NT2/D1 (cell line): ENCODE results near the gene SLC39A5.
"Not testable (repeated sequence)": the region's sequence is repeated elsewhere in the genome, so short reads cannot be mapped to it uniquely, and the experiment has no call there.

Experiments used
- DNase-seq: peaks from one replicate; pipeline ENCODE4 v3.0.0-alpha.2; 2011; ENCODE audit warnings: low read depth, low spot score
- H3K27me3 ChIP-seq: 2 replicates; pipeline ENCODE4 v1.6.0; 2011; ENCODE audit warnings: mild to moderate bottlenecking; ENCODE audit not compliant: insufficient read length, insufficient read depth
- H3K36me3 ChIP-seq: 2 replicates; pipeline ENCODE4 v1.6.1; 2011; ENCODE audit warnings: mild to moderate bottlenecking, low read length, mixed read lengths; ENCODE audit not compliant: insufficient read depth, insufficient read length
- H3K4me1 ChIP-seq: 2 replicates; pipeline ENCODE4 v1.5.1; 2011; ENCODE audit not compliant: insufficient read depth, insufficient read length
- H3K4me3 ChIP-seq: 2 replicates; pipeline ENCODE4 v1.5.1; 2011; ENCODE audit warnings: low read depth; ENCODE audit not compliant: insufficient read length
- H3K9ac ChIP-seq: 2 replicates; pipeline ENCODE4 v1.6.0; 2011; ENCODE audit warnings: low read depth; ENCODE audit not compliant: insufficient read length
- H3K9me3 ChIP-seq: 2 replicates; pipeline ENCODE4 v1.5.1; 2011; ENCODE audit warnings: mild to moderate bottlenecking, low read length; ENCODE audit not compliant: insufficient read depth
- SUZ12 ChIP-seq: IDR thresholded peaks from 2 replicates; pipeline ENCODE4 v1.6.1; 2011; ENCODE audit not compliant: insufficient read length, insufficient read depth; ENCODE audit errors: extremely low read depth
- YY1 ChIP-seq: IDR thresholded peaks from 2 replicates; pipeline ENCODE4 v1.6.1; 2011; ENCODE audit not compliant: insufficient read length, insufficient read depth
- ZNF274 ChIP-seq: IDR thresholded peaks from 2 replicates; pipeline ENCODE4 v1.6.1; 2011; ENCODE audit warnings: mild to moderate bottlenecking, low read depth, low read length

Gene SLC39A5

GRCh38 chr12:56192582-56192981 is 37.3 kb upstream of the SLC39A5 start:
- Histone ChIP-seq H3K4me3 (no peak overlapping the region), H3K9ac (no peak overlapping the region), H3K9me3 (no peaks in the 10 kb centered on the region), H3K27me3 (no peaks in the 10 kb centered on the region), H3K4me1 (no peaks in the 10 kb centered on the region), H3K36me3 (no peaks in the 10 kb centered on the region)
- TF ChIP-seq SUZ12: no peak
- TF ChIP-seq ZNF274: no peak
- no peak for TF ChIP-seq YY1
- DNase-seq: no peak

- Histone ChIP-seq H3K4me3 (no peak overlapping the region), H3K27me3 (no peaks in the 10 kb centered on the region), H3K4me1 (no peaks in the 10 kb centered on the region), H3K9me3 (no peaks in the 10 kb centered on the region), H3K9ac (no peak overlapping the region), H3K36me3 (no peaks in the 10 kb centered on the region)
- TF ChIP-seq YY1 (peak; percentile 57), ZNF274 (no peak), SUZ12 (no peak)
- DNase-seq: peak; percentile 87
Measured at GRCh38 chr12:56193025-56193578, 36.7 kb upstream of the SLC39A5 start.

- H3K4me1 ChIP-seq, H3K9me3 ChIP-seq, H3K27me3 ChIP-seq, H3K4me3 ChIP-seq, DNase-seq, H3K9ac ChIP-seq, H3K36me3 ChIP-seq: not testable (repeated sequence)
Measured at GRCh38 chr12:56196818-56197550, 32.9 kb upstream of the SLC39A5 start.

- H3K9ac ChIP-seq: no peak overlapping the region
- H3K4me3 ChIP-seq: no peak overlapping the region
- peaks cover 4% of the 10 kb centered on the region for H3K4me1 ChIP-seq
- H3K36me3 ChIP-seq: no peaks in the 10 kb centered on the region
- no peaks in the 10 kb centered on the region for H3K27me3 ChIP-seq
- TF ChIP-seq YY1 (no peak), ZNF274 (no peak), SUZ12 (no peak)
- no peaks in the 10 kb centered on the region for H3K9me3 ChIP-seq
- DNase-seq: no peak
Measured at GRCh38 chr12:56197921-56198635, 31.8 kb upstream of the SLC39A5 start.

- Histone ChIP-seq H3K36me3 (no peaks in the 10 kb centered on the region), H3K9ac (no peak overlapping the region), H3K9me3 (no peaks in the 10 kb centered on the region), H3K4me3 (no peak overlapping the region), H3K27me3 (no peaks in the 10 kb centered on the region), H3K4me1 (peaks cover 4% of the 10 kb centered on the region)
- no peak for DNase-seq
- no peak for TF ChIP-seq ZNF274
- no peak for TF ChIP-seq SUZ12
- TF ChIP-seq YY1: no peak
Measured at GRCh38 chr12:56198836-56199235, 31.0 kb upstream of the SLC39A5 start.

- Histone ChIP-seq H3K4me1 (peaks cover 4% of the 10 kb centered on the region), H3K4me3 (no peak overlapping the region), H3K9ac (no peak overlapping the region), H3K27me3 (no peaks in the 10 kb centered on the region), H3K36me3 (peaks cover 34% of the 10 kb centered on the region), H3K9me3 (no peaks in the 10 kb centered on the region)
- no peak for DNase-seq
- TF ChIP-seq ZNF274 (no peak), SUZ12 (no peak), YY1 (no peak)
Measured at GRCh38 chr12:56202366-56202765, 27.5 kb upstream of the SLC39A5 start.

GRCh38 chr12:56202838-56203237 is 27.0 kb upstream of the SLC39A5 start:
- peaks cover 39% of the 10 kb centered on the region for H3K36me3 ChIP-seq
- no peak overlapping the region for H3K4me3 ChIP-seq
- no peaks in the 10 kb centered on the region for H3K9me3 ChIP-seq
- H3K27me3 ChIP-seq: no peaks in the 10 kb centered on the region
- no peak for DNase-seq
- TF ChIP-seq ZNF274 (no peak), YY1 (no peak), SUZ12 (no peak)
- H3K9ac ChIP-seq: no peak overlapping the region
- peaks cover 4% of the 10 kb centered on the region for H3K4me1 ChIP-seq
